GM11168 (cell line): Measurements from ENCODE around the gene IQCC.

Source experiments
- in situ Hi-C: fragments of 300-500 bp; cut with MboI; formaldehyde crosslinking; loops from one replicate; pipeline ENCODE4 v1.12.0; 2022; ENCODE audit warnings: low sequenced_read_pairs; ENCODE audit not compliant: unreplicated experiment

IQCC gene

GRCh38 chr1:32221980-32222755, 16.7 kb downstream of the IQCC start, which contains the start of the genes EIF3I and TMEM234:
Gene EIF3I (plus strand): TSS chr1:32222407. CDS start chr1:32222442, 35 bp downstream.
Gene TMEM234 (minus strand): TSS chr1:32222353. CDS start chr1:32222322, 31 bp downstream.
- in situ Hi-C loops, result no loop called here

- in situ Hi-C loops, result no loop called here
These were observed 18.2 kb downstream of the IQCC start for GRCh38 chr1:32223683-32224082.

- in situ Hi-C loops, result no loop called here
These were observed 18.8 kb downstream of the IQCC start for GRCh38 chr1:32224285-32224684.

GRCh38 chr1:32228771-32229170, 23.3 kb downstream of the IQCC start:
- in situ Hi-C loops, result no loop called here

- in situ Hi-C loops, result no loop called here
These were observed 26.5 kb downstream of the IQCC start for GRCh38 chr1:32231843-32232432.

- in situ Hi-C loops, result no loop called here
These were observed 27.3 kb downstream of the IQCC start for GRCh38 chr1:32232558-32233304.

- in situ Hi-C loops, result no loop called here
These were observed 29.3 kb downstream of the IQCC start for GRCh38 chr1:32234792-32235191.

- in situ Hi-C loops, result no loop called here
These were observed 33.9 kb downstream of the IQCC start for GRCh38 chr1:32239337-32239736.

- in situ Hi-C loops, result no loop called here
These were observed 34.3 kb downstream of the IQCC start for GRCh38 chr1:32239790-32240139.

- in situ Hi-C loops, result no loop called here
These were observed 34.9 kb downstream of the IQCC start for GRCh38 chr1:32240140-32240951.

- in situ Hi-C loops, result no loop called here
These were observed 35.7 kb downstream of the IQCC start for GRCh38 chr1:32241001-32241763.

- in situ Hi-C loops, result no loop called here
These were observed 36.9 kb downstream of the IQCC start for GRCh38 chr1:32242341-32242851.

GRCh38 chr1:32246888-32247273, 41.4 kb downstream of the IQCC start, which contains the start of gene FAM167B:
Gene FAM167B (plus strand): TSS chr1:32247222. CDS start chr1:32247422, 200 bp downstream.
- in situ Hi-C loops, result no loop called here

- in situ Hi-C loops, result no loop called here
These were observed 42.0 kb downstream of the IQCC start for GRCh38 chr1:32247452-32247851.

GRCh38 chr1:32247983-32248889, 42.8 kb downstream of the IQCC start:
- in situ Hi-C loops, result no loop called here

- in situ Hi-C loops, result no loop called here
These were observed 44.5 kb downstream of the IQCC start for GRCh38 chr1:32249831-32250525.

- in situ Hi-C loops, result no loop called here
These were observed 45.6 kb downstream of the IQCC start, which contains the start of gene LCK for GRCh38 chr1:32250893-32251716. Gene LCK (plus strand): TSS chr1:32251265. CDS start chr1:32274330, 23,065 bp downstream.
